ENCODE results near the gene VSIG1.

The VSIG1 gene

DNA sequence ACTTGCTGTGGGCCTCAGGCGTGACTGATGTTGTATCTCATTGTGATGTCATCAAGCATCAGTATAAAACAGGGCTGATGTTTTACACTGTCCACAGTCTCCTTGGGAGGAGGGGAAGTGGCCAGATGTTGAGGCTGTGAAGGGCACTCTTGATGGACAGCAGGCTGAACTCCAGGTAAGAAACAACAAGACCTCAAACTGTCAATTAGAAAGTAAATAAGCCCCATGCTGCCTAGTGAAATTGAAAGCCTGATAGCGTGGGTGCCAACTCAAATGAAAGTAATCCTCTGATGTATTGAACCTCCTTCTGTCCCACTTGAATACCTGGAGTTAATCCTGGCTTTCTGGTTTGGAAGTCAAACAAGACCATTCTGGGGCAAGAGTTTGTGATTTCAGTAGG is 19.7 kb downstream of the VSIG1 start:
- no peak for DNase-seq (ENCODE audit: low read depth, low spot score)

- DNase-seq (ENCODE audit: low read depth, low spot score): no peak
Observed at GRCh38 chrX:108068121-108068520, 23.3 kb downstream of the VSIG1 start.

GRCh38 chrX:108070891-108071290 is 26.0 kb downstream of the VSIG1 start:
- DNase-seq (ENCODE audit: low read depth, low spot score): no peak

GRCh38 chrX:108071578-108071977 is 26.7 kb downstream of the VSIG1 start:
- no peak for DNase-seq (ENCODE audit: low read depth, low spot score)

DNA sequence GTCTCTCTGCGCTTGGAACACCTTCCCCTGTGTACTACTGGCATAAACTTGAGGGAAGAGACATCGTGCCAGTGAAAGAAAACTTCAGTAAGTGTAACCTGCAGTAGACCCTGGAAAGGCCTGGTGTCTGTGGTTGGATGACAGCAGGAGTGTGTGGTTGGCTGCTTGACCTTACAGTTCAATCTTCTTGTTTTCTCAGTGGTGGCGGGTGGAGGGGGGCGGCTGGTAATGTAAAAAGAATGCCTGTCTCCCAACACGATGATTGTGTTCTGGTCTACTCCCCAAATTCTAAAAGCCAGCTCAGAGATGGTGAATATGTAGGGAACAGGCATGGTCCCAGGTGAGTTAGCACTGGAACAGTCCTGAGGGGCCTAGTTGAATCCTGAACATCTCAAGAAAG is 27.9 kb downstream of the VSIG1 start:
- DNase-seq (ENCODE audit: low read depth, low spot score): no peak

DNA sequence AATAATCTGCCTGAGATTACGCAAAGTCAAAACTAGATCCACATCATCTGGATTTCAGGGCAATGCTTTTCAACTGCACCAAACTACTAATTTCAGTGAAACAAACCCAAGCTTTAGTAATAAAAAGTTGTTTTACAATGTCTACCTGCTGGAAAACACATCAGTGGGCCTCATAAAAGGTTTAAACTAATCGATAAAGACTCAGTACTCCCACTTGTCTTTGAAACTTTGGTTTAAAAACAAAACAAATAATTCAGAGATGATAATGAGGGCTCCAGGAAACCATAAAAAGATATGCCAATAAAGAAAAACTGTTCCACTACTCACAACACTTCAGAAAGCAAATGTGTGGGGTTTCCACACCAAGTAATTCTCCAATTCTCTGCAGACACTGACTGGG is 36.2 kb downstream of the VSIG1 start:
- DNase-seq (ENCODE audit: low read depth, low spot score): no peak

GRCh38 chrX:108087792-108088191 is 42.9 kb downstream of the VSIG1 start:
- no peak for DNase-seq (ENCODE audit: low read depth, low spot score)

- no peak for DNase-seq (ENCODE audit: low read depth, low spot score)
Observed at GRCh38 chrX:108088511-108088910, 43.6 kb downstream of the VSIG1 start.

- no peak for DNase-seq (ENCODE audit: low read depth, low spot score)
Observed at GRCh38 chrX:108090491-108091263, 45.8 kb downstream of the VSIG1 start.

DNA sequence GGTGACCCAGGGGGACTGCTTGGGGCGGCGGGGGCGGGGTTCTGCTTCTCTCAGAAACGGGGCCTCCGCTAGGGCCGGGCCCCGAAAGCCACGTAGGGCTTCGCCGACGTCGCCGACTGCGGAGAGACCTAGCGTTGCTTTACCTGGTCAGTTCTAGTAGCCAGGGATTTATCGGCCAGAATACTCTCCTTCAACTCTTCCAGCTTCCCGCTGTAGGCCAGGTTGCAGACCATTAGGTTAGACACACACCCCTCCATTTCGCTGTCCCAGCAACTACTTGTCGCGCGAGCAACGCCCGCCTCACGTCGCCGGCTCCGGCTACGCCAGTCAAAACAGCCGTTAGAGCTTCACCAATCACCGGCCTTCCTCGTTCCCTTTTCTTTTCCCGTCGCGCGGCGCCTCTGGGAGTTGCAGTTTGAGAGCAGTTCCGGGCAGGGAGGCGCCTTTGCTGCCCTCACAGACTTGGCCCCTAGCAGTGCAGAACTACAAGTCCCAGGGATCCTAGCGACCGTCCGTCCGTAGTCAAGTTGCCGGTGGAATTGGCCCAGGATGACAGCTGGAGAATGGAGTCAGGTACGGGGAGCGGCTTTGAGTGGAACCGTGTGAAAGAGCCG is 46.5 kb downstream of the VSIG1 start, which contains the start of the genes ATG4A and PSMD10:
Gene ATG4A (plus strand): TSS at position 515 of the 614 bp plus-strand sequence. CDS start 49 bp downstream, at position 564.
Gene PSMD10 (minus strand): TSS at position 279 of the 614 bp plus-strand sequence. CDS start 22 bp downstream, at position 257.
- peak; percentile 80 for DNase-seq (ENCODE audit: low read depth, low spot score)

GRCh38 chrX:108091878-108092291 is 47.0 kb downstream of the VSIG1 start:
- no peak for DNase-seq (ENCODE audit: low read depth, low spot score)

DNA sequence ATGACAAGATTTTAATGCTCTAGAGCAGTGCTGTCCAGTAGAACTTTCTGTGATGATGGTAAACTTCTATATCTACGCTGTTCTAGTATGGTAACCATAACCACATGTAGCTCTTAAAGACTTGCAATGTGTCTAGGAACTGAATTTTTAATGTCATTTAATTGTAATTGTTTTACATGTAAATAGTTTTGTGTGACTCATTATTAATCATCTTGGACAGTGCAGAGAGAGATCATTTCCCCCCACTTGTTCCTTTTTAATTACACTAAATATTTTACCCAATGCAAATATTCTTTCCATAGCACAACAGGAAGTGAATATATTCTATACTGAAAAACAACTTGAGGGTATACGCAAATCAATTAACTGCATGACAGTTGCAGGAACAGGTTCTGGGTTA is 52.5 kb downstream of the VSIG1 start:
- no peak for DNase-seq (ENCODE audit: low read depth, low spot score)

- DNase-seq (ENCODE audit: low read depth, low spot score): no peak
Observed at GRCh38 chrX:108105473-108105872, 60.6 kb downstream of the VSIG1 start.

- DNase-seq (ENCODE audit: low read depth, low spot score): no peak
Observed at GRCh38 chrX:108114541-108114940, 69.7 kb downstream of the VSIG1 start.

DNA sequence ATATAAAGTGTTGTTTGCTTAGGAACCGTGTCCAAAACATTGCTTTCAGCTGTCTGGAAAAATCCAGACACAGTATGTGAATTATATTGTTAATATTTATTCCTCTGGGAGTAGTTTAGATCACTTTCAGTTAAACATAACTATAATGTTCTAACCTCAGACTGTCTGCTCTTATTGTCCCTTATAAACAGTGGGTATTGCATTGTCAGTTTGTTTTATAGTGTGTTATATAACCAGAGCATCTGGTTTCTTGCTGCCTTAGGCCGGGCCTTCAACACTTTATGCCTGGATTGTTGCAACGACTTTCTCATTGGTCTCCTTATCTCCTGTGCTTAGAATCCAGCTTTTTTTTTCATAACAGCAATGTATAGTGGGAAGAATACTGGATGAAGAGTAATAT is 73.1 kb downstream of the VSIG1 start:
- DNase-seq (ENCODE audit: low read depth, low spot score): no peak

- no peak for DNase-seq (ENCODE audit: low read depth, low spot score)
Observed at GRCh38 chrX:108121291-108121690, 76.4 kb downstream of the VSIG1 start.

DNA sequence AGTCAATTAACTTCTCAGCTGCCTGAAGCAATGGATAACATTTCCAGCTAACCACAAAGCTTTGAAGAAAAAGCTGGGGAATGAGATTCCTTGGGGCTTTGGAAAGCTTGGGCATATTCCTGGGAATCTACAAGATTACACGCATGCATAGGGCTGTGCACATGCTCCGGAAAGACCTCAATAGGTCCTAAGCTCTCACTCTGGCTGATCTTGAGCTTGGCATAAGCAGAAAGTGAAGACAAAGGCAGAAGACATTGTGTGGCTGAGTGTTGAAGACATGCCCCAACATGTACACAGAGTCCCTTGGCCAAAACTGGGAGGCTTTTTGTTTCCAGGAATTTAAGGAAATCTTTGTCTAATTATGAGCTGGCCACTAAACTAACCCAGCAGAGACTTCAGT is 77.9 kb downstream of the VSIG1 start:
- no peak for DNase-seq (ENCODE audit: low read depth, low spot score)

- no peak for DNase-seq (ENCODE audit: low read depth, low spot score)
Observed at GRCh38 chrX:108123591-108124366, 78.9 kb downstream of the VSIG1 start.

GRCh38 chrX:108126661-108127060 is 81.8 kb downstream of the VSIG1 start:
- no peak for DNase-seq (ENCODE audit: low read depth, low spot score)

DNA sequence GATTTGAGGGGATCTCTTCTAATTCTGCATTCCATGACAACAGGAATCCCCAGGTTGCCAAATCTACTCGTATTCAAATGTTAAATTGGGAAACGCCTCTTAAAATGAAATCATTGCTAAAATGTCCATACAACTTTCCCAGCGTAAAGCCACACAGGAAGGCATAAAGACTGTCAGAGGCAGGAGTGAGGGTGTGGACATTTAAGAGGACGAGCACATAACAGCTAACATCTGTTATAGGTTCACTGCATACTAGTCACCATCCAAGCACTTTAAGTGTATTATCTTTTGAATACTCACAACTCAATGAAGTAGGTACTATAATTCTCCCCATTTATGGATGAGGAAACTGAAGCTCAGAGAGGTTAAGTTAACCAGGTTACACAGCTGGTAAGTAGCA is 82.3 kb downstream of the VSIG1 start:
- no peak for DNase-seq (ENCODE audit: low read depth, low spot score)

Measured in activated CD4-positive, CD25-positive, alpha-beta regulatory T cell treated with anti-CD3 and anti-CD28 coated beads, Interleukin-2, amount 50 U/mL, for 16 hours (primary cell).